GM12878 (cell line): ENCODE results near the gene CCDC170. TPM values are rescaled to one million over a fixed set of nuclear protein-coding genes. Genes with fewer than 3 reads are reported as not detected.

ENCODE experiments used
- ATAC-seq: fragments of 200-7000 bp; cut with Tn5 transposase; 3 replicates; pipeline ENCODE4 v1.9.1; 2020; ENCODE audit warnings: mild to moderate bottlenecking, moderate library complexity
- BruUV-seq: library from RNA; stranded (reverse); fragments of 400-500 nt; replicated peaks from 2 replicates; lab custom pipeline; 2021; lab: Mats Ljungman, UMichigan
- CTCF ChIA-PET: fragments of 300-600 bp; sonication (Branson Sonifier 250); formaldehyde crosslinking; extraction: SDS; loops from one replicate; lab custom pipeline; 2021; ENCODE audit warnings: inconsistent platforms; lab: Yijun Ruan, JAX
- POLR2A ChIA-PET: fragments of 350-600 bp; formaldehyde crosslinking; extraction: SDS; loops from one replicate; lab custom pipeline; 2021; ENCODE audit warnings: inconsistent platforms; lab: Charles Lee
- RAD21 ChIA-PET: fragments of 300-600 bp; sonication (Branson Sonifier 250); formaldehyde crosslinking; loops from one replicate; lab custom pipeline; 2023; ENCODE audit warnings: antibody characterized with exemption; ENCODE audit not compliant: unreplicated experiment; lab: Charles Lee
- SMC1A ChIA-PET: fragments of 300-600 bp; sonication (Branson Sonifier 250); formaldehyde crosslinking; loops from one replicate; lab custom pipeline; 2023; ENCODE audit not compliant: unreplicated experiment, uncharacterized antibody; lab: Charles Lee
- DNase-seq: peaks from one replicate; pipeline ENCODE4 v3.0.0-alpha.2; 2011; ENCODE audit warnings: low read depth, low spot score
- FAIRE-seq: peaks from 3 replicates; lab custom pipeline; 2011; peaks lifted over from hg19 to GRCh38; lab: Jason Lieb, UNC
- H2AFZ ChIP-seq: 2 replicates; pipeline ENCODE4 v1.6.0; 2011; ENCODE audit warnings: low read depth, low read length, control low read depth; ENCODE audit not compliant: control insufficient read depth
- H3K27ac ChIP-seq: 2 replicates; pipeline ENCODE4 v1.5.1; 2011; ENCODE audit warnings: control low read depth; ENCODE audit not compliant: control insufficient read depth, insufficient read depth
- H3K27me3 ChIP-seq, 2 experiments: replicated peaks in 1 of 2; 2 replicates each; pipeline versions ENCODE4 v1.6.0 to v1.6.1; 2011; ENCODE audit warnings: low read length in 1 of 2; ENCODE audit not compliant: control insufficient read depth in 2 of 2, insufficient read depth in 2 of 2
- H3K36me3 ChIP-seq, 2 experiments: 2 replicates each; pipeline ENCODE4 v1.5.1; 2011; ENCODE audit warnings: low read length in 1 of 2; ENCODE audit not compliant: control insufficient read depth in 2 of 2, insufficient read depth in 2 of 2
- H3K4me1 ChIP-seq: 2 replicates; pipeline ENCODE4 v1.6.1; 2011; ENCODE audit warnings: mild to moderate bottlenecking, low read length, moderate library complexity, mixed read lengths; ENCODE audit not compliant: control insufficient read depth, insufficient read depth
- H3K4me2 ChIP-seq: 2 replicates; pipeline ENCODE4 v1.6.0; 2011; ENCODE audit warnings: control low read depth; ENCODE audit not compliant: control insufficient read depth, insufficient read depth
- H3K4me3 ChIP-seq: fragments of 200-600 bp; sonication (generic); 2 replicates; pipeline ENCODE4 v1.5.1; 2016
- H3K79me2 ChIP-seq: 2 replicates; pipeline ENCODE4 v1.6.0; 2011; ENCODE audit warnings: low read length; ENCODE audit not compliant: control insufficient read depth, insufficient read depth
- H3K9ac ChIP-seq: 2 replicates; pipeline ENCODE4 v1.8.0; 2011; ENCODE audit warnings: low read length, control low read depth, mixed read lengths; ENCODE audit not compliant: control insufficient read depth, insufficient read depth
- H3K9me3 ChIP-seq: replicated peaks from 3 replicates; pipeline ENCODE4 v1.5.1; 2011; ENCODE audit warnings: mild to moderate bottlenecking, low read length; ENCODE audit not compliant: control insufficient read depth, insufficient read depth
- H4K20me1 ChIP-seq: 2 replicates; pipeline ENCODE4 v1.6.0; 2011; ENCODE audit not compliant: control insufficient read depth, insufficient read depth
- ELK1 ChIP-seq: IDR thresholded peaks from 2 replicates; pipeline ENCODE4 v1.6.1; 2012; ENCODE audit warnings: low read depth, low read length, improper control_type of control experiment
- FOS ChIP-seq: IDR thresholded peaks from 3 replicates; pipeline ENCODE4 v1.6.1; 2011; ENCODE audit warnings: borderline replicate concordance; ENCODE audit not compliant: insufficient read length; ENCODE audit errors: extremely low read depth
- MEF2A ChIP-seq: IDR thresholded peaks from 2 replicates; pipeline ENCODE4 v1.6.1; 2011; ENCODE audit warnings: low read depth, mild to moderate bottlenecking, low read length, moderate library complexity; ENCODE audit not compliant: insufficient read depth
- NFIC ChIP-seq: IDR thresholded peaks from 2 replicates; pipeline ENCODE4 v1.6.1; 2012; ENCODE audit warnings: low read depth, mild to moderate bottlenecking, inconsistent platforms, low read length, moderate library complexity
- NKRF ChIP-seq: fragments of 450-650 bp; conservative IDR thresholded peaks from 2 replicates; pipeline ENCODE4 v1.6.1; 2017; ENCODE audit warnings: mild to moderate bottlenecking, moderate library complexity
- SIX5 ChIP-seq: IDR thresholded peaks from 2 replicates; pipeline ENCODE4 v1.6.1; 2011; ENCODE audit warnings: mild to moderate bottlenecking, low read depth, low read length, moderate library complexity; ENCODE audit not compliant: severe bottlenecking
- SMAD1 ChIP-seq: fragments of 450-650 bp; IDR thresholded peaks from 2 replicates; pipeline ENCODE4 v1.6.1; 2018; ENCODE audit warnings: mild to moderate bottlenecking, low read depth; ENCODE audit not compliant: partially characterized antibody
- WGBS: methylation state at CpG from one replicate; pipeline ENCODE4 v1.1.6; 2016; ENCODE audit warnings: low lambda C conversion rate; ENCODE audit not compliant: insufficient replicate concordance, insufficient coverage; ENCODE audit errors: missing lambda C conversion rate; 5-methylcytosine and 5-hydroxymethylcytosine counted together
- in situ Hi-C: fragments of 300-500 bp; cut with MboI; formaldehyde crosslinking; loops from 9 replicates; pipeline ENCODE4 v1.14.3; 2018; ENCODE audit warnings: mixed read lengths
- intact Hi-C: fragments of 100-400 bp; cut with micrococcal nuclease; formaldehyde crosslinking; loops from one replicate; pipeline ENCODE4 v1.14.2; 2022; ENCODE audit not compliant: unreplicated experiment
- polyA plus RNA-seq, 11 experiments: library from polyadenylated mRNA; depleted of rRNA in 4 of 11; unstranded in 6 of 11; stranded (reverse) in 5 of 11; fragments of >200 nt; fragmentation: Nextera tagmentation in 4 of 11; fragmentation: Illumina TruSeq in 1 of 11; extraction: Ambion mirVana in 4 of 11; extraction: Trizol in 1 of 11; gene quantifications; 1 replicate in 1 of 11; 2 replicates in 10 of 11; pipeline versions ENCODE4 v1.2.1 to v1.2.3, GENCODE V29; 2011 to 2016; ENCODE audit warnings: inconsistent platforms in 2 of 11, missing spikeins in 2 of 11, low read depth in 1 of 11
- total RNA-seq, 4 experiments: library from RNA; depleted of rRNA in 3 of 4; stranded (reverse); fragments of >200 nt in 3 of 4; fragmentation: Illumina TruSeq in 1 of 4; extraction: Trizol in 1 of 4; gene quantifications; 2 replicates each; pipeline versions ENCODE4 v1.2.1 to v1.2.3, GENCODE V29; 2013 to 2021

The CCDC170 gene
- total and polyA plus RNA-seq, 10 of the 15 experiments (the other 5 are each of a cell fraction or from before 2014, with no cell fraction given): not detected

- intact Hi-C loops: no loop called here
- Histone ChIP-seq H3K9ac (no peak overlapping the region), H4K20me1 (no peaks in the 10 kb centered on the region), H3K9me3 (no peaks in the 10 kb centered on the region), H3K27me3 (no peaks in the 10 kb centered on the region)
- FAIRE-seq: no peak
- TF ChIP-seq SMAD1 (no peak), ELK1 (no peak)
- TF ChIP-seq, all 136 proteins: peak for 0
- H3K4me3 ChIP-seq: no peak overlapping the region
- no peaks in the 10 kb centered on the region for H3K79me2 ChIP-seq
- peaks cover 0 to 26% of the 10 kb centered on the region in 2 experiments; a peak in 3 of 4 replicates for H3K36me3 ChIP-seq
- DNase-seq: no peak
- POLR2A ChIA-PET: interaction anchor here (1.3 kb wide), 1 partner anchor 10 kb away, joined by 3 read pairs; the partner anchor contains the start of gene RMND1
- ATAC-seq: no peak
- RAD21 ChIA-PET: no interaction called here
- no peak overlapping the region for H3K27ac ChIP-seq
- SMC1A ChIA-PET: no interaction called here
- CTCF ChIA-PET: no interaction called here
- no TSS peak for BruUV-seq
- no peak overlapping the region for H2AFZ ChIP-seq
- WGBS: 95% methylated on average over 4 of the region's 4 CpGs
- H3K4me2 ChIP-seq: no peak overlapping the region
- in situ Hi-C loops: no loop called here
- H3K4me1 ChIP-seq: no peaks in the 10 kb centered on the region
Measured at GRCh38 chr6:151461673-151462072, 32.1 kb upstream of the CCDC170 start.

DNA sequence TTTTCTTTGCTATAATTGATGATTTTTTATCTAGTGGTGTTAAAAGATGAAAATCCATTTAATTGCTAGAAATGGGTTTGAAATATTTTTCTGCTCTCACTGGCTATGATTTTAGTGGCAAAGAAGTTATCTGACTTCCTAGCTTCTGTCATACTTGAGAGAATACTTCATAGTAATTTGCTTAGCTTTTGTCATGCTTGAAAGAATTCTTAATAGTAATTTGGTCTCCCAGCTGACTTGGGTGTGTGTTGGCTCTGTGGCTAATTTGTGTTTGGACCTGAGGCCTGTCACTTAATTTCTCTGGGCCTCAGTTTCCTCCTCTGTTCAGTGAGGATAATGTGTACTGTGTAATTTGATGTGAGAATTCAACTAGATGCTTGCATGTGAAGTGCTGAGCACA lies 29.1 kb upstream of the CCDC170 start:
- RAD21 ChIA-PET: no interaction called here
- no peak overlapping the region for H3K27ac ChIP-seq
- CTCF ChIA-PET: no interaction called here

More for the DNA sequence above, 29.1 kb upstream of the CCDC170 start:
- POLR2A ChIA-PET: no interaction called here
- TF ChIP-seq SIX5 (no peak), NKRF (no peak), MEF2A (no peak), FOS (no peak), NFIC (no peak)
- Histone ChIP-seq H3K4me1 (no peaks in the 10 kb centered on the region), H3K36me3 (peaks cover 0 to 16% of the 10 kb centered on the region in 2 experiments; a peak in 3 of 4 replicates), H3K79me2 (no peaks in the 10 kb centered on the region), H4K20me1 (no peaks in the 10 kb centered on the region), H3K4me2 (no peak overlapping the region), H3K4me3 (no peak overlapping the region), H3K9ac (no peak overlapping the region), H3K27me3 (no peaks in the 10 kb centered on the region), H3K9me3 (no peaks in the 10 kb centered on the region), H2AFZ (no peak overlapping the region)
- FAIRE-seq (no peak), ATAC-seq (no peak), DNase-seq (no peak)
- BruUV-seq: no TSS peak
- SMC1A ChIA-PET: no interaction called here
- intact Hi-C loops (no loop called here), in situ Hi-C loops (no loop called here)
